Stimulated activated CD4-positive, alpha-beta T cell treated with anti-CD3 and anti-CD28 coated beads, Interleukin-12 subunit alpha, Interleukin-12 subunit beta, amount 100 ng/mL, for 4 hours (primary cell): ENCODE results near the gene VIM.
"Not testable (repeated sequence)": the region's sequence is repeated elsewhere in the genome, so short reads cannot be mapped to it uniquely, and the experiment has no call there.

ENCODE experiments used
- DNase-seq: peaks from one replicate; pipeline ENCODE4 v3.0.0-alpha.2; 2020

VIM gene

GRCh38 chr10:17257466-17258321 lies 29.7 kb downstream of the VIM start:
- DNase-seq: peak; percentile 21

GRCh38 chr10:17262502-17262901 lies 34.5 kb downstream of the VIM start:
- no peak for DNase-seq

- no peak for DNase-seq
These were observed 35.5 kb downstream of the VIM start for GRCh38 chr10:17263580-17263979.

- DNase-seq: no peak
These were observed 37.4 kb downstream of the VIM start for GRCh38 chr10:17265468-17265867.

- not testable (repeated sequence) for DNase-seq
These were observed 38.5 kb downstream of the VIM start for GRCh38 chr10:17266549-17266948.

GRCh38 chr10:17272648-17273047 lies 44.6 kb downstream of the VIM start:
- no peak for DNase-seq

GRCh38 chr10:17273403-17273802 lies 45.4 kb downstream of the VIM start:
- DNase-seq: no peak

- no peak for DNase-seq
These were observed 48.8 kb downstream of the VIM start for GRCh38 chr10:17276756-17277424.

GRCh38 chr10:17278607-17279240 lies 50.7 kb downstream of the VIM start:
- no peak for DNase-seq

- no peak for DNase-seq
These were observed 54.3 kb downstream of the VIM start for GRCh38 chr10:17282311-17282710.

- no peak for DNase-seq
These were observed 58.8 kb downstream of the VIM start for GRCh38 chr10:17286562-17287550.
